HEK293 (cell line): ENCODE data around the gene OVCH1.
A peak's percentile ranks its signal among the peaks of the same experiment; 100 is the strongest.
"Not testable (repeated sequence)": the region's sequence is repeated elsewhere in the genome, so short reads cannot be mapped to it uniquely, and the experiment has no call there.

Source experiments
- CTCF ChIA-PET: fragments of 350-600 bp; formaldehyde crosslinking; extraction: SDS; loops from one replicate; lab custom pipeline; 2021; ENCODE audit warnings: antibody characterized with exemption; lab: Yijun Ruan, JAX
- POLR2A ChIA-PET: fragments of 300-600 bp; formaldehyde crosslinking; extraction: SDS; loops from one replicate; lab custom pipeline; 2020; ENCODE audit warnings: antibody characterized with exemption, inconsistent platforms; lab: Yijun Ruan, JAX
- H3K27ac ChIP-seq: fragments of 200-500 bp; sonication (Bioruptor generic); 2 replicates; pipeline ENCODE4 v1.5.1; 2014; ENCODE audit warnings: low read depth, low read length, control low read depth, inconsistent platforms; ENCODE audit errors: extremely low read depth
- H3K36me3 ChIP-seq, 2 experiments: fragments of 200-500 bp in 1 of 2; sonication (Bioruptor generic) in 1 of 2; 1 replicate in 1 of 2; 2 replicates in 1 of 2; pipeline ENCODE4 v1.5.1; 2014 to 2017; ENCODE audit warnings: inconsistent platforms in 2 of 2, low read length in 2 of 2; ENCODE audit not compliant: control insufficient read depth in 2 of 2, insufficient read depth in 1 of 2
- H3K4me1 ChIP-seq: fragments of 200-500 bp; sonication (Bioruptor generic); 2 replicates; pipeline ENCODE4 v1.5.1; 2014; ENCODE audit warnings: mild to moderate bottlenecking, low read length, inconsistent platforms; ENCODE audit not compliant: control insufficient read depth, insufficient read depth
- H3K4me3 ChIP-seq: 2 replicates; pipeline ENCODE4 v1.5.1; 2011; ENCODE audit warnings: low read depth, mild to moderate bottlenecking, control low read depth, low read length, moderate library complexity
- H3K9me3 ChIP-seq: fragments of 200-500 bp; sonication (Bioruptor generic); 2 replicates; pipeline ENCODE4 v1.5.1; 2014; ENCODE audit warnings: low read depth, low read length, inconsistent platforms; ENCODE audit not compliant: control insufficient read depth, insufficient read depth
- GLIS1 ChIP-seq: fragments of 450-650 bp; formaldehyde crosslinking; IDR thresholded peaks from 2 replicates; pipeline ENCODE4 v1.5.1; 2016; ENCODE audit warnings: missing biosample characterization, missing genetic modification characterization
- KLF8 ChIP-seq: fragments of 450-650 bp; formaldehyde crosslinking; IDR thresholded peaks from 2 replicates; pipeline ENCODE4 v1.5.1; 2016; ENCODE audit warnings: missing biosample characterization, missing genetic modification characterization
- MZF1 ChIP-seq: fragments of 450-650 bp; formaldehyde crosslinking; IDR thresholded peaks from 2 replicates; pipeline ENCODE4 v1.5.1; 2017; ENCODE audit warnings: missing biosample characterization, missing genetic modification characterization, borderline replicate concordance
- PATZ1 ChIP-seq: fragments of 450-650 bp; formaldehyde crosslinking; IDR thresholded peaks from 2 replicates; pipeline ENCODE4 v1.5.1; 2016; ENCODE audit warnings: missing biosample characterization, missing genetic modification characterization
- SP3 ChIP-seq: fragments of 450-650 bp; formaldehyde crosslinking; IDR thresholded peaks from 2 replicates; pipeline ENCODE4 v1.5.1; 2016; ENCODE audit warnings: missing biosample characterization, missing genetic modification characterization
- TCF7L2 ChIP-seq: IDR thresholded peaks from 2 replicates; pipeline ENCODE4 v1.6.1; 2011; ENCODE audit warnings: low read depth, mild to moderate bottlenecking, inconsistent platforms, low read length, moderate library complexity, borderline replicate concordance
- ZBTB17 ChIP-seq: fragments of 450-650 bp; formaldehyde crosslinking; IDR thresholded peaks from 2 replicates; pipeline ENCODE4 v1.5.1; 2016; ENCODE audit warnings: missing biosample characterization, missing genetic modification characterization
- ZBTB20 ChIP-seq: fragments of 450-650 bp; formaldehyde crosslinking; IDR thresholded peaks from 2 replicates; pipeline ENCODE4 v1.5.1; 2016; ENCODE audit warnings: missing biosample characterization, missing genetic modification characterization
- ZBTB8A ChIP-seq: fragments of 450-650 bp; formaldehyde crosslinking; IDR thresholded peaks from 2 replicates; pipeline ENCODE4 v1.5.1; 2016; ENCODE audit warnings: missing biosample characterization, missing genetic modification characterization
- ZNF112 ChIP-seq: fragments of 450-650 bp; formaldehyde crosslinking; IDR thresholded peaks from 2 replicates; pipeline ENCODE4 v1.5.0; 2017; ENCODE audit warnings: missing biosample characterization, missing genetic modification characterization
- ZNF138 ChIP-seq: fragments of 450-650 bp; formaldehyde crosslinking; IDR thresholded peaks from 2 replicates; pipeline ENCODE4 v1.5.1; 2016; ENCODE audit warnings: missing biosample characterization, missing genetic modification characterization, borderline replicate concordance
- ZNF140 ChIP-seq: fragments of 450-650 bp; formaldehyde crosslinking; IDR thresholded peaks from 2 replicates; pipeline ENCODE4 v1.5.1; 2016; ENCODE audit warnings: missing biosample characterization, missing genetic modification characterization
- ZNF398 ChIP-seq: fragments of 450-650 bp; formaldehyde crosslinking; IDR thresholded peaks from 2 replicates; pipeline ENCODE4 v1.5.1; 2017; ENCODE audit warnings: missing biosample characterization, missing genetic modification characterization
- ZNF529 ChIP-seq: fragments of 450-650 bp; formaldehyde crosslinking; IDR thresholded peaks from 2 replicates; pipeline ENCODE4 v1.5.1; 2017; ENCODE audit warnings: missing genetic modification characterization, missing biosample characterization; ENCODE audit not compliant: insufficient replicate concordance
- ZNF571 ChIP-seq: fragments of 450-650 bp; formaldehyde crosslinking; IDR thresholded peaks from 2 replicates; pipeline ENCODE4 v1.5.0; 2017; ENCODE audit warnings: missing biosample characterization, missing genetic modification characterization
- ZNF600 ChIP-seq: fragments of 450-650 bp; formaldehyde crosslinking; IDR thresholded peaks from 2 replicates; pipeline ENCODE4 v1.5.1; 2016; ENCODE audit warnings: missing biosample characterization, missing genetic modification characterization
- ZNF639 ChIP-seq: fragments of 450-650 bp; formaldehyde crosslinking; IDR thresholded peaks from 2 replicates; pipeline ENCODE4 v1.5.1; 2016; ENCODE audit warnings: missing biosample characterization, missing genetic modification characterization
- ZNF645 ChIP-seq: fragments of 450-650 bp; formaldehyde crosslinking; IDR thresholded peaks from 2 replicates; pipeline ENCODE4; 2016; ENCODE audit warnings: missing biosample characterization, missing genetic modification characterization
- ZNF654 ChIP-seq: fragments of 450-650 bp; formaldehyde crosslinking; IDR thresholded peaks from 2 replicates; pipeline ENCODE4 v1.5.1; 2016; ENCODE audit warnings: low read depth, missing biosample characterization, missing genetic modification characterization
- ZNF692 ChIP-seq: fragments of 450-650 bp; formaldehyde crosslinking; IDR thresholded peaks from 2 replicates; pipeline ENCODE4 v1.5.1; 2016; ENCODE audit warnings: missing biosample characterization, missing genetic modification characterization
- ZNF843 ChIP-seq: fragments of 450-650 bp; formaldehyde crosslinking; IDR thresholded peaks from 2 replicates; pipeline ENCODE4 v1.5.1; 2016; ENCODE audit warnings: missing biosample characterization, missing genetic modification characterization

Gene OVCH1

GRCh38 chr12:29385194-29385593 lies 112.3 kb downstream of the OVCH1 start:
- H3K9me3 ChIP-seq, CTCF ChIA-PET, POLR2A ChIA-PET, H3K36me3 ChIP-seq, H3K4me1 ChIP-seq, H3K4me3 ChIP-seq, H3K27ac ChIP-seq: not testable (repeated sequence)

- CTCF ChIA-PET: no interaction called here
- no peak for TF ChIP-seq PATZ1
- TF ChIP-seq MZF1 (tag by site-specific recombination): no peak
- TF ChIP-seq ZNF140 (tag by site-specific recombination): no peak
- no peak for TF ChIP-seq TCF7L2
- TF ChIP-seq, all 188 proteins: peak for 0
- Histone ChIP-seq H3K27ac (no peak overlapping the region), H3K4me1 (no peaks in the 10 kb centered on the region; the same call in 1 of the 2 replicates), H3K36me3 (peaks cover 0 to 9% of the 10 kb centered on the region in 2 experiments; a peak in 2 of 3 replicates), H3K9me3 (no peaks in the 10 kb centered on the region), H3K4me3 (no peak overlapping the region)
- POLR2A ChIA-PET: no interaction called here
These were observed 115.2 kb downstream of the OVCH1 start for GRCh38 chr12:29382251-29382650.

- Histone ChIP-seq H3K27ac (peak within 1 kb of the TSS; percentile 89), H3K4me1 (no peaks in the 10 kb centered on the region; the same call in 1 of the 2 replicates), H3K4me3 (peak within 1 kb of the TSS; percentile 91), H3K36me3 (peaks cover 0 to 13% of the 10 kb centered on the region in 2 experiments; a peak in 2 of 3 replicates), H3K9me3 (no peaks in the 10 kb centered on the region)
- ChIA-PET CTCF (interaction anchor here (0.6 kb wide), 1 partner anchor 459 kb away, joined by 3 read pairs; no protein-coding TSS in a partner anchor), POLR2A (interaction anchor here (0.6 kb wide), 2 partner anchors 222 to 1221 kb away, joined by 3 read pairs; no protein-coding TSS in a partner anchor)
- TF ChIP-seq ZBTB20 (tag by site-specific recombination) (peak; percentile 34; the same call in 1 of the 2 replicates), ZNF571 (tag by site-specific recombination) (no peak), ZNF112 (tag by site-specific recombination) (no peak), KLF8 (tag by site-specific recombination) (peak; percentile 59; the same call in 1 of the 2 replicates), ZNF843 (tag by site-specific recombination) (0 out of 2 replicates have a peak, but pooled peaks have one; percentile 20), ZNF639 (tag by site-specific recombination) (no peak), ZNF654 (tag by site-specific recombination) (no peak), GLIS1 (tag by site-specific recombination) (peak; percentile 12), ZBTB8A (peak; percentile 42), ZNF529 (tag by site-specific recombination) (no peak), ZNF692 (tag by site-specific recombination) (0 out of 2 replicates have a peak, but pooled peaks have one; percentile 14), SP3 (tag by site-specific recombination) (peak; percentile 74), ZNF645 (tag by site-specific recombination) (no peak), ZBTB17 (peak; percentile 81), ZNF398 (tag by site-specific recombination) (no peak), ZNF138 (tag by site-specific recombination) (no peak), ZNF600 (tag by site-specific recombination) (peak; percentile 82)
These were observed 116.7 kb downstream of the OVCH1 start, which contains the start of gene ERGIC2 for GRCh38 chr12:29380536-29381523. Gene ERGIC2, minus strand, starts transcription at chr12:29381172. Its CDS starts 9,539 bp downstream, at chr12:29371633.
